Stomach (tissue), 9 donors: Measurements from ENCODE around the gene NHSL1. TPM values are rescaled to one million over a fixed set of nuclear protein-coding genes. Genes with fewer than 3 reads are reported as not detected.
"Not testable (repeated sequence)": the region's sequence is repeated elsewhere in the genome, so short reads cannot be mapped to it uniquely, and the experiment has no call there.

Source experiments
- DNase-seq, 2 donors: peaks; one replicate each; pipeline versions ENCODE4 v3.0.0 to v3.0.0-alpha.2; 2013 to 2019
- H3K27ac ChIP-seq, 5 donors: fragments of 200-600 bp in 4 of 5; sonication (generic) in 4 of 5; one replicate each; pipeline ENCODE4 v1.5.1; 2013 to 2019; ENCODE audit warnings: mild to moderate bottlenecking in 1 of 5, moderate library complexity in 1 of 5
- H3K27me3 ChIP-seq, 3 donors: fragments of 200-600 bp; sonication (generic); one replicate each; pipeline ENCODE4 v1.5.1; 2017 to 2019; ENCODE audit warnings: mixed run types in 1 of 3
- H3K36me3 ChIP-seq, 4 donors: fragments of 200-600 bp; sonication (generic); 1 replicate in 3 of 4; 2 replicates in 1 of 4; pipeline ENCODE4 v1.5.1; 2016 to 2019
- H3K4me1 ChIP-seq, 4 donors: fragments of 200-600 bp; sonication (generic); one replicate each; pipeline ENCODE4 v1.5.1; 2016 to 2019
- H3K4me3 ChIP-seq, 4 donors: fragments of 200-600 bp; sonication (generic) in 3 of 4; one replicate each; pipeline ENCODE4 v1.5.1; 2016 to 2019; ENCODE audit warnings: mild to moderate bottlenecking in 1 of 4
- H3K9me3 ChIP-seq, 4 donors: fragments of 200-600 bp; sonication (generic); one replicate each; pipeline ENCODE4 v1.5.1; 2016 to 2019
- EP300 ChIP-seq: sonication (generic); formaldehyde crosslinking; IDR thresholded peaks from one replicate; pipeline ENCODE4 v1.6.1; 2017; ENCODE audit warnings: antibody characterized with exemption
- POLR2A ChIP-seq, 4 donors: fragments of 450-650 bp; IDR thresholded peaks; one replicate each; pipeline ENCODE4 v1.6.1; 2016; ENCODE audit warnings: antibody characterized with exemption in 4 of 4, control low read depth in 2 of 4, mild to moderate bottlenecking in 1 of 4, moderate library complexity in 1 of 4
- POLR2AphosphoS5 ChIP-seq, 3 donors: sonication (generic); formaldehyde crosslinking; IDR thresholded peaks; one replicate each; pipeline ENCODE4 v1.6.1; 2016; ENCODE audit warnings: antibody characterized with exemption in 3 of 3
- WGBS, 5 donors: extraction: QIAGEN DNeasy Blood & Tissue Kit in 3 of 5; methylation state at CpG; one replicate each; pipeline versions ENCODE4 v1.1.5 to v1.1.7; 2013 to 2018; 5-methylcytosine and 5-hydroxymethylcytosine counted together
- intact Hi-C: fragments of 100-400 bp; cut with DNase I; formaldehyde crosslinking; loops from one replicate; pipeline ENCODE4 v1.15.1; 2023; ENCODE audit warnings: low total_unique reads
- polyA plus RNA-seq, 3 donors: library from polyadenylated mRNA; stranded (reverse); fragments of 200-250 nt; gene quantifications; one replicate each; pipeline ENCODE4 v1.2.3, GENCODE V29; 2013
- total RNA-seq, 5 donors: library from RNA; depleted of rRNA; stranded (reverse); fragments of >200 nt; gene quantifications; one replicate each; pipeline versions ENCODE4 v1.1.0 to v1.2.3, GENCODE V29; 2014 to 2016
- TF ChIP-seq, protein P1 (sequence below), 7 experiments: fragments of 450-650 bp in 4 of 7; fragments of 200-600 bp in 3 of 7; sonication (generic) in 3 of 7; IDR thresholded peaks; one replicate each; pipeline ENCODE4 v1.5.1; 2016 to 2019; ENCODE audit warnings: antibody characterized with exemption in 7 of 7, control low read depth in 2 of 7, mild to moderate bottlenecking in 1 of 7
- donor health status: healthy with polysubstance abuse.
- donor health status: Bipolar disorder and iron deficiency.
- donor health status: healthy.

Gene NHSL1
- total and polyA plus RNA-seq, 8 donors: 1.8 to 44.6 (median 27.4) TPM

DNA sequence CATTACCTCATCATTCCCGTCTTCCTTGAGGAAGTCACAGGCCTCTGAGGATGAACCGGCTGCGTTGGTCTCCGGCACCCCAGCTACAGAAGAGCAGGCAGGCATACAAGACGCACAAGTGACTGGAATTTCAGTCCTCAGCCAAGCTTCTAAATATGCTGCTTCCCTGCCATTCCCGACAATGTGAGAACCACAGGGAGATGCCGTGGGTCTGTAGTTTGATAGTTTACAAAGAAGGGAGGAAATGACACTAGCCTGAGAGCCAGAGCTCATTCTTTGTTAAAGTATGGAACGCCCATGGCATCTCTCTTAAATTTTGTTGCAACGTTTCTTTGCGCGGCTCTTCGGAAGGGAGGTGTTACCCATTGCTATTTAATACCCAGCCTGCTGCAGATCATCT lies 69.5 kb downstream of the NHSL1 start:
- H3K27ac ChIP-seq: peak overlapping the region in 1 of 5 donors; percentile 9
- no peaks in the 10 kb centered on the region for H3K9me3 ChIP-seq
- intact Hi-C loops: loop anchor here (5.0 to 10.0 kb wide), 2 partner anchors 158 to 335 kb away; no protein-coding TSS in a partner anchor
- DNase-seq: no peak
- H3K4me1 ChIP-seq: peaks cover 0 to 27% (median 7%) of the 10 kb centered on the region in 4 donors
- WGBS, 5 donors: 52 to 74% (median 70%) methylated on average over 12 of the region's 12 CpGs
- no peaks in the 10 kb centered on the region for H3K27me3 ChIP-seq
- peaks cover 7 to 27% (median 22%) of the 10 kb centered on the region in 4 donors for H3K36me3 ChIP-seq
- TF ChIP-seq POLR2A (IDR thresholded peaks at IDR 0.05): no peak
- TF ChIP-seq, protein P1, sequence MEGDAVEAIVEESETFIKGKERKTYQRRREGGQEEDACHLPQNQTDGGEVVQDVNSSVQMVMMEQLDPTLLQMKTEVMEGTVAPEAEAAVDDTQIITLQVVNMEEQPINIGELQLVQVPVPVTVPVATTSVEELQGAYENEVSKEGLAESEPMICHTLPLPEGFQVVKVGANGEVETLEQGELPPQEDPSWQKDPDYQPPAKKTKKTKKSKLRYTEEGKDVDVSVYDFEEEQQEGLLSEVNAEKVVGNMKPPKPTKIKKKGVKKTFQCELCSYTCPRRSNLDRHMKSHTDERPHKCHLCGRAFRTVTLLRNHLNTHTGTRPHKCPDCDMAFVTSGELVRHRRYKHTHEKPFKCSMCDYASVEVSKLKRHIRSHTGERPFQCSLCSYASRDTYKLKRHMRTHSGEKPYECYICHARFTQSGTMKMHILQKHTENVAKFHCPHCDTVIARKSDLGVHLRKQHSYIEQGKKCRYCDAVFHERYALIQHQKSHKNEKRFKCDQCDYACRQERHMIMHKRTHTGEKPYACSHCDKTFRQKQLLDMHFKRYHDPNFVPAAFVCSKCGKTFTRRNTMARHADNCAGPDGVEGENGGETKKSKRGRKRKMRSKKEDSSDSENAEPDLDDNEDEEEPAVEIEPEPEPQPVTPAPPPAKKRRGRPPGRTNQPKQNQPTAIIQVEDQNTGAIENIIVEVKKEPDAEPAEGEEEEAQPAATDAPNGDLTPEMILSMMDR (IDR thresholded peaks at IDR 0.05): no peak
- TF ChIP-seq POLR2AphosphoS5 (IDR thresholded peaks at IDR 0.05): no peak
- no peak for TF ChIP-seq EP300
- H3K4me3 ChIP-seq: no peak overlapping the region

DNA sequence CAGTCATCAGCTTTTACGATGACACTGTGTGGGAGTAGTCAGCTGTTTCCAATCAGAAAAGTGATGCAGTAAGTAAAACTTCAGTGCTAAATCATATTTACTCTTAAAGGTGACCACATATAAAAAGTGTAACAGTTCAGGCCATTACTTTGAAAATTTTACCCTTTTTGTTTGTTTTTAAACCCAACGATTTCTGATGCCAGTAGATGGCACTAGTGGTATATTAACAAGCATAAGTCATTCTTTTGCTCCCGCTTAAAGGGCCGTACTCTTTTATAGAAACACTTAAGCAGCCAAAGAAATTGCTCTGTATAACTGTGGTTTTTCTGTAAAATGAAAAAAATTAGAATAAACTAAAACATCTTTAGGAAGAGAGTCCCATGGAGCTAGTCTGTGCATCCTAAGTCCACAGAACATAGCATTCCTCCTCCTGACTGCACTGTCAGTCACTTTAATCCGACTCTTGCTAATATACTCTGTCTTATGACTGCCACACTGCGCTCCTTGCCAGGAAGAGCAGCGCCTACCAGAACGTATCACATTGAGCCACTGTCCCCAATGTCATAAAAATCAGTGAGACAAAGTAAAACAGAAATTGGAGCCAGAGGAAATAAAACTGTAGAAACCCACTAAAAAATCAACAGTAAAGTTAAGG lies 70.2 kb downstream of the NHSL1 start:
- Histone ChIP-seq H3K4me1 (peaks cover 0 to 27% (median 7%) of the 10 kb centered on the region in 4 donors), H3K9me3 (no peaks in the 10 kb centered on the region), H3K27ac (peak overlapping the region in 1 of 5 donors; percentile 9), H3K4me3 (no peak overlapping the region), H3K36me3 (peaks cover 7 to 32% (median 26%) of the 10 kb centered on the region in 4 donors), H3K27me3 (no peaks in the 10 kb centered on the region)
- TF ChIP-seq, protein P1 (IDR thresholded peaks at IDR 0.05): peak in 5 of 7 experiments; percentile 32 to 60 (median 53)
- TF ChIP-seq POLR2A (IDR thresholded peaks at IDR 0.05) (no peak), POLR2AphosphoS5 (IDR thresholded peaks at IDR 0.05) (no peak)
- WGBS, 5 donors: 25 to 35% (median 33%) methylated on average over 8 of the region's 8 CpGs
- DNase-seq: peak in 1 of 2 donors; percentile 81
- intact Hi-C loops: loop anchor here (10.0 kb wide), 1 partner anchor 336 kb away; no protein-coding TSS in a partner anchor

GRCh38 chr6:138427701-138428100 lies 71.6 kb downstream of the NHSL1 start:
- Histone ChIP-seq H3K4me3 (no peak overlapping the region), H3K4me1 (peaks cover 0 to 35% (median 11%) of the 10 kb centered on the region in 4 donors), H3K27ac (no peak overlapping the region), H3K27me3 (no peaks in the 10 kb centered on the region), H3K9me3 (no peaks in the 10 kb centered on the region), H3K36me3 (peaks cover 0 to 28% (median 20%) of the 10 kb centered on the region in 4 donors)
- TF ChIP-seq, protein P1 (IDR thresholded peaks at IDR 0.05): no peak
- TF ChIP-seq POLR2AphosphoS5 (IDR thresholded peaks at IDR 0.05) (no peak), POLR2A (IDR thresholded peaks at IDR 0.05) (no peak), EP300 (no peak)
- no peak for DNase-seq
- whole genome bisulfite sequencing, 5 donors: 80 to 90% (median 88%) methylated on average over 8 of the region's 8 CpGs
- intact Hi-C loops: loop anchor here (10.0 kb wide), 1 partner anchor 337 kb away; no protein-coding TSS in a partner anchor

DNA sequence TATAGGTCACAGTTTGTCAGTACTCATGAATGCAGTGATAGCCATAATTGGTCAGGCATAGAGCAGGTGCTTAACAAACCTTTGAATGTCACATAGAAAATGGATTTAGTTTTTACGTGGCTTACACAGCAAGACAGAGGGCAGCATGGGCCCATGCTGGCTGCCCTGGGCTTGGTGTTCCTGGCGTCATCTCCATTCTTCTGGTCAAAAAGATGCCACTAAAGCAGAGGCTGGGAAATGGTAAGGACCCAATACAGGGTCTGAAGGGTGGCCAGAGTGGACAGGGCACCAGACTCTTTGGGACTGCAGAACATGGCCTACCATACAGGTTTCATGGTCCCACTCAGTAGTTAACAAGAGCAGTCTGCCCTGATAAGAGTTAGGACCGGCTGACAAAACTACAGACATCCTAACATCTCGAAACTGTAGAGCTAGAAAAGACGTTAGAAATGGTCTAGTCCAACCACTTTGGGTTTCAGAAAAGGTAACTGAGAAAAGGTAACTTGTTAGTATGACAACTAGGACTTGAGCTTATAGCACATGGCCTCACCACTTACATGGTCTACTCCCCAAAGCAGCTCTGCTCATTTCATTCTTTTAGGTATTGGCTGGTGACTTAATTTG lies 72.7 kb downstream of the NHSL1 start:
- intact Hi-C loops: loop anchor here (10.0 kb wide), 1 partner anchor 338 kb away; no protein-coding TSS in a partner anchor
- Histone ChIP-seq H3K4me3 (no peak overlapping the region), H3K27me3 (no peaks in the 10 kb centered on the region), H3K36me3 (peaks cover 0 to 18% (median 9%) of the 10 kb centered on the region in 4 donors), H3K27ac (peak overlapping the region in 3 of 5 donors; percentile 38 to 75 (median 48)), H3K9me3 (no peaks in the 10 kb centered on the region), H3K4me1 (peaks cover 0 to 42% (median 14%) of the 10 kb centered on the region in 4 donors)
- no peak for TF ChIP-seq EP300
- TF ChIP-seq, protein P1 (IDR thresholded peaks at IDR 0.05): peak in 1 of 7 experiments; percentile 30
- DNase-seq: peak in 1 of 2 donors; percentile 50
- WGBS, 5 donors: 58 to 69% (median 66%) methylated on average over 5 of the region's 5 CpGs

- intact Hi-C loops: loop anchor here (10.0 kb wide), 1 partner anchor 340 kb away; no protein-coding TSS in a partner anchor
- not testable (repeated sequence) for H3K27me3 ChIP-seq, DNase-seq, H3K4me3 ChIP-seq, H3K9me3 ChIP-seq
- H3K4me1 ChIP-seq: peaks cover 0 to 42% (median 14%) of the 10 kb centered on the region in 4 donors
- H3K27ac ChIP-seq: peak overlapping the region in 1 of 5 donors; percentile 48
- 82 to 89% (median 84%) methylated on average over 7 of the region's 7 CpGs for WGBS, 5 donors
- H3K36me3 ChIP-seq: peaks cover 0 to 16% (median 9%) of the 10 kb centered on the region in 4 donors
Measured at GRCh38 chr6:138425256-138425655, 74.0 kb downstream of the NHSL1 start.
